ENCODE results near the gene SCLY.

- TF ChIP-seq CTCF (IDR thresholded peaks at IDR 0.05; ENCODE audit: poor library complexity) (no peak), EZH2 (IDR thresholded peaks at IDR 0.05; ENCODE audit: borderline replicate concordance) (no peak), EZH2phosphoT487 (IDR thresholded peaks at IDR 0.05; ENCODE audit: low read depth, severe bottlenecking, unreplicated experiment) (no peak)
Measured at GRCh38 chr2:238099714-238100048, 38.9 kb downstream of the SCLY start.

Measured in hepatocyte (in vitro differentiated cells).